DLD1 (cell line): ENCODE results near the gene HTT.

Source experiments
- in situ Hi-C: cut with HindIII; loops from 2 replicates; pipeline ENCODE4 v1.10.0; 2017; ENCODE audit warnings: low sequenced_read_pairs

Gene HTT

GRCh38 chr4:3229328-3229727, 154.8 kb downstream of the HTT start:
- in situ Hi-C loops, result loop anchor here (25.0 kb wide), 1 partner anchor 133 kb away; no protein-coding TSS in a partner anchor

DNA sequence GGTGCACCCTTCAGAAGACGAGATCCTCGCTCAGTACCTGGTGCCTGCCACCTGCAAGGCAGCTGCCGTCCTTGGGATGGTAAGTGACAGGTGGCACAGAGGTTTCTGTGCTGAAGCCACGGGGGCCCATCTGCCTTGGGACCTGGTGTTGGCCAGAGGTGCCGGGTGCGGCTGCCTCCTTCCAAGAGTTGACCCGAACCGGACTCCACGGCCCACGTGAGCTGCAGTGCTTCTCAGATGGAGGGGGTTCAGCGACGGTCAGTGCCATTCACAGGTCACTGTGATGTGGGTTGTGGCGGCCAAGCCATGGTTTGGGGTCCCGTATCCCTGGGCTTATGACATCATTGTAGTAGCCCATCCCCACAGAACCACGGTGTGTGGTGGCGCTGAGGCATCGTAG, 155.5 kb downstream of the HTT start:
- in situ Hi-C loops, result loop anchor here (25.0 kb wide), 1 partner anchor 132 kb away; no protein-coding TSS in a partner anchor

DNA sequence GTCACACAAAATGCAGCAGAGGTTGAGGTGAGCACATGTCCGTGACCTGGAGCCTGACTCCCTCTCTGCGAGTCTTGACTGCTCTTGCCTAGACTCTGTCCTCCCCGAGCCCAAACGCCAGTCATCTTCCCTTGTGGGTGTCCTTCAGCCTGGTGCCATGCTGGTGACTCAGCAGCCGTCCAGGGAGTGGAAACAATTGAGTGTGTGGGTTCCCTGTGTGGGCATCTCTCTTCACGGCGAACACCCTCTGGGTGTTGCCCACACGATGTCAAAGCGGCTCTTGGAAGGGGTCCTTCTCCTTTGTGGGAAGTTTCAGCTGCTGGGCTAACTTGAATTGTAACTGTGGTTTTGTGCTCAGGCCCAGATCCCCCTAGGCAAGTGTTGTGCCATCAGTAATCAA, 157.0 kb downstream of the HTT start:
- in situ Hi-C loops, result loop anchor here (25.0 kb wide), 1 partner anchor 131 kb away; no protein-coding TSS in a partner anchor

GRCh38 chr4:3232001-3232400, 157.5 kb downstream of the HTT start:
- in situ Hi-C loops, result loop anchor here (25.0 kb wide), 1 partner anchor 130 kb away; no protein-coding TSS in a partner anchor

GRCh38 chr4:3232871-3233271, 158.4 kb downstream of the HTT start:
- in situ Hi-C loops, result loop anchor here (25.0 kb wide), 1 partner anchor 129 kb away; no protein-coding TSS in a partner anchor

DNA sequence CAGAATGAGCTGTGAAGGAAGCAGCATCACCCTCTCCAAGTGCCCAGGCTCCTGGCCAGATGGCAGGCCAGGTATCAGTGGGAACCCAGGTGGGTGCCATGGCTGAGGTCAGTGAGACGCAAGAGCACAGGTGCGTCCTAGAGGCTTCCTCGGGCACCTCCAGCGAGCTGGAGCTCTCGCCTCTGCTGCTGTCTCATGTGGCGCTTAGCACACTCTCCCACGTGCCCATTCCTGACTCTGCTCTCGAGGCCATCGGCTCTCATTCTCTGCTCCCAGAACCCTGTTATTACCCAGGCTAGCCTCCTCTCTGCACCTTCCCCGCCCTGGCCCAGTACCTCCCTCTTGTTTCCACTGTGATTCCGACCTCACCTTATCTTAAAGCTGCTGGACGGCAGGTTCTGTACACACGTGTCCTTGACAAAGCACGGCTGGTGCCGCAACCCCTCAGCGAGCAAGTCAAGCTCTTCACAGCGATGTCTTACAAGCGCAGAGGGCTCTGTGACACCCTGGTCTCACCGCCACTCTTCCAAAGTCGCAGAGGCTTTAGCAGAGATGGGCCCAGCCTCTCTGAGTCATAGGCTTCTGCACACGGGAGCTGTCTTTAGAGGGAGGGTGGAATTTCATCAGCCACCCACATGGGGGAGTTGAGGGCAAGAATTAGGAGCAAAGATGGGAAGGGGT, 159.1 kb downstream of the HTT start:
- in situ Hi-C loops, result loop anchor here (25.0 kb wide), 1 partner anchor 129 kb away; no protein-coding TSS in a partner anchor

DNA sequence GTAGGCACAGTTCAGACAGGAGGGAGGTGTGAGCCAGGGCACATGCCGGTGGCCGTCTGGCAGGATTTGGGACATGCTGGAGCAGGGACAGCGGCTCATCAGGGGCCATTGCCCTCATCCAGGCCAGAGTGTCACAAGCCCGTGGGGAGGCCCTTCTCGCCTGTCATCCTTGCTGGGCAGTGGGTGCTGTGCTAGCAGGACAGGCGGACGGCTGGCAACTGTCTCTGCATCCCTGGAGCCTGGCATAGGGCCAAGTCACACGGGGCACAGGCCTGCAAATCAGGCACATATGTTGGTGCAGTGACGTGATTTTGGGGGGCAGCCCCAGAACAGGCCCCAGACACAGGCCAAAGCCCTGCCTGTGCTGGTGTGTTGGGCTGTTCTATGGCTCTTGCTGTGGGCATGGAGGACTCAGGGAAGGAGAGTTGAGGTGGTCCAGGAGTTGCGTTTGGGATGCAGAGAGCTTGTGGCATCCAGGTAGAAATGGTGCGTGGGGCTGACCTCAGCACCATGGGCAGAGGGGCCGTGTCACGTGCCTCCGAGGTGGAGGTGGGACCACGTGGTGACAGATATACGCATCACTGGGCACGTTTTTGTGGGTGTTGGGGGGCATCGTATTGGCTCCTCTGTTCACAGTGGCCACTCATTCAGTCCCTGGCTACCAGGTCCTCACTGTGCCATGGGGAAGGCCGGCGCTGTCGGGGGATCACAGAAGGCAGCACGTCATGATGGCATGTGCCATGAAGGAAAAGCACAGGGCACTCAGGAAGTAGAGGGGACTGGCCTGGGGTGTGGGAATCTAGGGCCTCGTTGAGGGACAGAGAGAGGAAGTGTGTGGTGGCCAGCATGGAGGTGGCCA, 159.9 kb downstream of the HTT start:
- in situ Hi-C loops, result loop anchor here (25.0 kb wide), 1 partner anchor 128 kb away; no protein-coding TSS in a partner anchor

GRCh38 chr4:3235030-3235345, 160.5 kb downstream of the HTT start:
- in situ Hi-C loops, result loop anchor here (25.0 kb wide), 1 partner anchor 127 kb away; no protein-coding TSS in a partner anchor

DNA sequence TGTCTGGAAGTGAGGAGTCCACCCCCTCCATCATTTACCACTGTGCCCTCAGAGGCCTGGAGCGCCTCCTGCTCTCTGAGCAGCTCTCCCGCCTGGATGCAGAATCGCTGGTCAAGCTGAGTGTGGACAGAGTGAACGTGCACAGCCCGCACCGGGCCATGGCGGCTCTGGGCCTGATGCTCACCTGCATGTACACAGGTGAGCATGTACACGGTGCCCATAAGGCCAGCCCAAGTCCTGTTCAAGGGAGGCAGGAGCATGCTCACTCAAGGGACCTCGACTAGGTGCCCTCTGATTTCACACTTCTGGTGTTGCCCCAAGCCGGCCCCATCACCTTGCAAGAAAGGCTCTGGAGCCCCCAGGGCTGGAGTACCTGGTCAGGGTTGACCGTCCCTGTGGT, 161.1 kb downstream of the HTT start:
- in situ Hi-C loops, result loop anchor here (25.0 kb wide), 1 partner anchor 127 kb away; no protein-coding TSS in a partner anchor

- in situ Hi-C loops, result loop anchor here (25.0 kb wide), 1 partner anchor 126 kb away; no protein-coding TSS in a partner anchor
These were observed 161.9 kb downstream of the HTT start for GRCh38 chr4:3236326-3236878.

DNA sequence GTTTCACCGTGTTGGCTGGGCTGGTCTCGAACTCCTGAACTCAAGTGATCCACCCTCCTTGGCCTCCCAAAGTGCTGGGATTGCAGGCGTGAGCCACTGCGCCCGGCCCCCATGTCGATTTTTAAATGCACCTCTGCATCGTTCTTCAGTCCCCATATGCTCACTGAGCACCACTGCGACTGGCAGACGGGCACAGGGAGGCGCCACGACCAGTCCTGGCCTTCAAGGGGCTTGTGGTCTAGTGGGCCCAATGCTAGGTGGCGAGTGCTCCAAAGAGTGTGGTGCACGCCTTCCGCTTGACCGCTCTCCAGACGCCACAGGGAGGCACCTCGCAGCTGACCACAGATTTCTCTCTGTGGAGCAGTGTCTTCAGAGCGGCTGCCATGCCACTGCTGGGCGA, 162.8 kb downstream of the HTT start:
- in situ Hi-C loops, result loop anchor here (25.0 kb wide), 1 partner anchor 125 kb away; no protein-coding TSS in a partner anchor

- in situ Hi-C loops, result loop anchor here (25.0 kb wide), 1 partner anchor 124 kb away; no protein-coding TSS in a partner anchor
These were observed 163.5 kb downstream of the HTT start for GRCh38 chr4:3237712-3238560.

DNA sequence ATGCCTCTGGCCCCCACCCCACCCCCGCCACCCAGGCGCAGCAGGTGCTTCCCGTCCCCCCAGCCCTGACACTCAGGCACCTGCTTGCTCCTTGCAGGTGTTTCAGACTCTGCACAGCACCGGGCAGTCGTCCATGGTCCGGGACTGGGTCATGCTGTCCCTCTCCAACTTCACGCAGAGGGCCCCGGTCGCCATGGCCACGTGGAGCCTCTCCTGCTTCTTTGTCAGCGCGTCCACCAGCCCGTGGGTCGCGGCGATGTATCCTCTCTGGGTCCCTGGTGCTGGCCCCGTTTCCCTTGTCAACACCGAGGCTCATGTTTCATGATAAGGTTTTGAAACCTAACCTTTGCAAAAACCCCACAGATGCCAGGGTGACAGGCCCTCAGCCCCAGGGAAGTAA, 164.2 kb downstream of the HTT start:
- in situ Hi-C loops, result loop anchor here (25.0 kb wide), 1 partner anchor 124 kb away; no protein-coding TSS in a partner anchor

DNA sequence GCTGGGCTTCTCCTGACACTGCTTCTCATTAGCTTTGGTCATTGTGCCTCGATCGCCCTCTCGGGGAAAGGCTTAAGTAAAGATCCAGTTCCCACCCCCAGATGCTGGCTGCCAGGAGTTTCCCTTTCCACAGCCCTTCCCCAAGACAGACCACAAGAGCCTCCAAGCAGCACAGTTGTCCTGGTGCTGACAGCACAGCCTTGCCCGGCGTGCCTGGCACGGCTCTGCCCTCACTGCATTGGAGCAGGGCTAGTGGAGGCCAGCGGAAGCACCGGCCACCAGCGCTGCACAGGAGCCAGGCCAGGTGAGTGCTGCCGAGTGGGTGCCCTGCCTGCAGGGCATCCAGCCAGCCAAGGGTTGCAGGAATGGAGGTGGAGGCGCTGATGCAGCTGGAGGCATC, 164.8 kb downstream of the HTT start:
- in situ Hi-C loops, result loop anchor here (25.0 kb wide), 1 partner anchor 123 kb away; no protein-coding TSS in a partner anchor

GRCh38 chr4:3239998-3240920, 165.8 kb downstream of the HTT start:
- in situ Hi-C loops, result loop anchor here (25.0 kb wide), 1 partner anchor 122 kb away; no protein-coding TSS in a partner anchor

DNA sequence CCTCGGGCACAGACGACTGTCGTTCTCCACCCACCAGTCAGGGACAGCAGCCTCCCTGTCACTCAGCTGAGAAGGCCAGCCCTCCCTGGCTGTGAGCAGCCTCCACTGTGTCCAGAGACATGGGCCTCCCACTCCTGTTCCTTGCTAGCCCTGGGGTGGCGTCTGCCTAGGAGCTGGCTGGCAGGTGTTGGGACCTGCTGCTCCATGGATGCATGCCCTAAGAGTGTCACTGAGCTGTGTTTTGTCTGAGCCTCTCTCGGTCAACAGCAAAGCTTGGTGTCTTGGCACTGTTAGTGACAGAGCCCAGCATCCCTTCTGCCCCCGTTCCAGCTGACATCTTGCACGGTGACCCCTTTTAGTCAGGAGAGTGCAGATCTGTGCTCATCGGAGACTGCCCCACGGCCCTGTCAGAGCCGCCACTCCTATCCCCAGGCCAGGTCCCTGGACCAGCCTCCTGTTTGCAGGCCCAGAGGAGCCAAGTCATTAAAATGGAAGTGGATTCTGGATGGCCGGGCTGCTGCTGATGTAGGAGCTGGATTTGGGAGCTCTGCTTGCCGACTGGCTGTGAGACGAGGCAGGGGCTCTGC, 166.5 kb downstream of the HTT start:
- in situ Hi-C loops, result loop anchor here (25.0 kb wide), 1 partner anchor 121 kb away; no protein-coding TSS in a partner anchor

DNA sequence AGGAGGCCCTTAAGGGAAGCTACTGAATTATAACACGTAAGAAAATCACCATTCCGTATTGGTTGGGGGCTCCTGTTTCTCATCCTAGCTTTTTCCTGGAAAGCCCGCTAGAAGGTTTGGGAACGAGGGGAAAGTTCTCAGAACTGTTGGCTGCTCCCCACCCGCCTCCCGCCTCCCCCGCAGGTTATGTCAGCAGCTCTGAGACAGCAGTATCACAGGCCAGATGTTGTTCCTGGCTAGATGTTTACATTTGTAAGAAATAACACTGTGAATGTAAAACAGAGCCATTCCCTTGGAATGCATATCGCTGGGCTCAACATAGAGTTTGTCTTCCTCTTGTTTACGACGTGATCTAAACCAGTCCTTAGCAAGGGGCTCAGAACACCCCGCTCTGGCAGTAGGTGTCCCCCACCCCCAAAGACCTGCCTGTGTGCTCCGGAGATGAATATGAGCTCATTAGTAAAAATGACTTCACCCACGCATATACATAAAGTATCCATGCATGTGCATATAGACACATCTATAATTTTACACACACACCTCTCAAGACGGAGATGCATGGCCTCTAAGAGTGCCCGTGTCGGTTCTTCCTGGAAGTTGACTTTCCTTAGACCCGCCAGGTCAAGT, 167.5 kb downstream of the HTT start:
- in situ Hi-C loops, result loop anchor here (25.0 kb wide), 1 partner anchor 120 kb away; no protein-coding TSS in a partner anchor
